ENCODE results near the gene UFM1. TPM values are rescaled to one million over a fixed set of nuclear protein-coding genes. Genes with fewer than 3 reads are reported as not detected.
"Not testable (repeated sequence)": the region's sequence is repeated elsewhere in the genome, so short reads cannot be mapped to it uniquely, and the experiment has no call there.

The UFM1 gene
- total and polyA plus RNA-seq, 2 donors (not counting 3 experiments of a cell fraction or from before 2014, with no cell fraction given): 16.8 to 51.5 TPM

GRCh38 chr13:38309397-38309796, 40.3 kb upstream of the UFM1 start:
- dilution Hi-C loops (cut with MboI; ENCODE audit: extremely low pct_ligation_motif_present, low sequenced_read_pairs): no loop called here
- Histone ChIP-seq H3K9ac (replicated peaks; ENCODE audit: extremely low read depth, insufficient read depth, low read length) (no peak overlapping the region), H3K36me3 (ENCODE audit: control insufficient read depth in 2 of 2, extremely low read depth in 1 of 2, insufficient read depth in 2 of 2, low read length in 2 of 2) (no peaks in the 10 kb centered on the region), H2AFZ (ENCODE audit: low read depth, low read length) (no peak overlapping the region), H3K4me1 (ENCODE audit: control insufficient read depth, extremely low read depth, insufficient read depth, low read length) (no peaks in the 10 kb centered on the region), H3K79me2 (ENCODE audit: control insufficient read depth, insufficient read depth, low read length) (no peaks in the 10 kb centered on the region), H3K4me3 (replicated peaks in 1 of 3; ENCODE audit: insufficient read depth in 1 of 3, low read depth in 1 of 3, low read length in 3 of 3) (no peak overlapping the region), H3K9me3 (replicated peaks; ENCODE audit: control insufficient read depth, insufficient read depth, low read length) (no peaks in the 10 kb centered on the region), H3K9me1 (replicated peaks; ENCODE audit: control insufficient read depth, extremely low read depth, insufficient read depth, low read length) (no peaks in the 10 kb centered on the region), H3K27ac (ENCODE audit: insufficient read depth, low read depth, low read length) (no peak overlapping the region), H4K20me1 (replicated peaks; ENCODE audit: control insufficient read depth, extremely low read depth, insufficient read depth, low read length) (no peaks in the 10 kb centered on the region), H3K4me2 (ENCODE audit: insufficient read depth, low read length) (no peak overlapping the region), H3K27me3 (ENCODE audit: control insufficient read depth in 2 of 2, insufficient read depth in 2 of 2, low read length in 2 of 2) (no peaks in the 10 kb centered on the region)
- ChIA-PET POLR2A (no interaction called here), CTCF (no interaction called here)
- BruUV-seq (replicated peaks): no TSS peak
- DNase-seq (ENCODE audit: low read depth, low spot score) (no peak), FAIRE-seq (no peak)
- intact Hi-C loops (cut with micrococcal nuclease): no loop called here
- TF ChIP-seq FOS (IDR thresholded peaks at IDR 0.05; ENCODE audit: borderline replicate concordance, insufficient read depth, low read length): no peak
- TF ChIP-seq CTCF (IDR thresholded peaks at IDR 0.05; ENCODE audit: extremely low read depth in 1 of 2, insufficient read depth in 1 of 2, low read depth in 1 of 2, low read length in 2 of 2): no peak
- no peak for TF ChIP-seq MYC (IDR thresholded peaks at IDR 0.05; ENCODE audit: low read depth, low read length)
- no peak for TF ChIP-seq POLR2A (IDR thresholded peaks at IDR 0.05; ENCODE audit: low read depth, low read length)
- TF ChIP-seq MAX (IDR thresholded peaks at IDR 0.05; ENCODE audit: insufficient read depth, insufficient read length): no peak
- TF ChIP-seq GATA2 (IDR thresholded peaks at IDR 0.05; ENCODE audit: insufficient read depth, insufficient read length, low read depth, low read length): no peak
- TF ChIP-seq POLR2AphosphoS5 (IDR thresholded peaks at IDR 0.05; ENCODE audit: insufficient read depth, low read depth, low read length): no peak
- TF ChIP-seq EZH2 (IDR thresholded peaks at IDR 0.05; ENCODE audit: borderline replicate concordance, low read depth, low read length, severe bottlenecking): no peak
- TF ChIP-seq JUN (IDR thresholded peaks at IDR 0.05; ENCODE audit: borderline replicate concordance, insufficient read depth, insufficient read length, low read depth): no peak

GRCh38 chr13:38311175-38311574, 38.5 kb upstream of the UFM1 start:
- FAIRE-seq; H3K9me3 ChIP-seq (replicated peaks; ENCODE audit: control insufficient read depth, insufficient read depth, low read length); intact Hi-C loops (cut with micrococcal nuclease): not testable (repeated sequence)

More at GRCh38 chr13:38311175-38311574, 38.5 kb upstream of the UFM1 start:
- BruUV-seq (replicated peaks); POLR2A ChIA-PET; H3K36me3 ChIP-seq (ENCODE audit: control insufficient read depth in 2 of 2, extremely low read depth in 1 of 2, insufficient read depth in 2 of 2, low read length in 2 of 2); H3K9ac ChIP-seq (replicated peaks; ENCODE audit: extremely low read depth, insufficient read depth, low read length); H3K4me3 ChIP-seq (replicated peaks in 1 of 3; ENCODE audit: insufficient read depth in 1 of 3, low read depth in 1 of 3, low read length in 3 of 3); H3K4me1 ChIP-seq (ENCODE audit: control insufficient read depth, extremely low read depth, insufficient read depth, low read length); H3K9me1 ChIP-seq (replicated peaks; ENCODE audit: control insufficient read depth, extremely low read depth, insufficient read depth, low read length); H3K4me2 ChIP-seq (ENCODE audit: insufficient read depth, low read length); DNase-seq (ENCODE audit: low read depth, low spot score); H3K79me2 ChIP-seq (ENCODE audit: control insufficient read depth, insufficient read depth, low read length); H4K20me1 ChIP-seq (replicated peaks; ENCODE audit: control insufficient read depth, extremely low read depth, insufficient read depth, low read length); H3K27ac ChIP-seq (ENCODE audit: insufficient read depth, low read depth, low read length); CTCF ChIA-PET; dilution Hi-C loops (cut with MboI; ENCODE audit: extremely low pct_ligation_motif_present, low sequenced_read_pairs); H2AFZ ChIP-seq (ENCODE audit: low read depth, low read length); H3K27me3 ChIP-seq (ENCODE audit: control insufficient read depth in 2 of 2, insufficient read depth in 2 of 2, low read length in 2 of 2): not testable (repeated sequence)

Measured in endothelial cell of umbilical vein (primary cell).